Measurements from ENCODE around the gene SUSD6.
"Not testable (repeated sequence)": the region's sequence is repeated elsewhere in the genome, so short reads cannot be mapped to it uniquely, and the experiment has no call there.

Gene SUSD6

DNA sequence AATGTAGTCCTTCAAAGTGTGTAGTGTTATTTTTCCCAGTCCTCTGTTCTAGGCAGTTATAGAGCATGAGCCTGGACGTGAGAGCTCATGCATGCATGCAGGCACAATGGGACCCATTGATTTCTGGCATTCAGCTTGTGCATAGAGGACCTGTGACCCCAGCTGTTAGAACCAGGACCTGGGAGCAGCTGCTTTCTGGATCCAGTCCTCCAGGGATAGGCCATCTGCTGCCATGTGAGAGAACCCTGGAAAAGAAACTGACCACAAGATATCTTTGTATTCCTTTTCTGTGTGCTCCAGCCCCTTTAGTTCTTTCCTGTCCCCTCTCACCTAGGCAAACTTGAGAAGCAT, 76.9 kb downstream of the SUSD6 start:
- H3K4me3 Mint-ChIP-seq, result no peak overlapping the region
- peaks cover 61% of the 10 kb centered on the region for H3K4me1 Mint-ChIP-seq
- ATAC-seq, result no peak
- DNase-seq, result no peak
- no peaks in the 10 kb centered on the region for H3K27me3 Mint-ChIP-seq
- peaks cover 6% of the 10 kb centered on the region for H3K36me3 Mint-ChIP-seq (ENCODE audit: low read depth)
- no peaks in the 10 kb centered on the region for H3K9me3 Mint-ChIP-seq
- H3K27ac Mint-ChIP-seq, result no peak overlapping the region

DNA sequence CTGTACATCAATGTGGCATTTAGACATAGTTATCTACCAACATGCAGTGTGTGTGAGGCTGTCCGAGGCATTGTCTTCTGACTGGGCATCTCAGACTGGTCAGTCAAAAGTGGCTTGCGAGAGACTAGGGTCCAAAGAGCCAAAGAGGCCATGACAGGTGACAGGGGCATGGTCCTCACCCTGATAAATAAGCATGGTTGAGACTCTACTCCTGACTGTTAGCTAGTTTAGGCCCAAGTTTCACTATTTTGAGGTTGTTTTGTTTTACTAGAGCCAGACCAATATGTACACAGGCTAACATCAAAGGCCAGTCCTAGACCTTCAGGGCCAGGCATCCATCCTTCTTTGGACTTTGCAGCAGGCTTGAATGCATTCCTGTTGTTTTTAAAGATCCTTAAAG, 78.6 kb downstream of the SUSD6 start:
- Mint-ChIP-seq H3K36me3 (ENCODE audit: low read depth) (peaks cover 8% of the 10 kb centered on the region), H3K4me3 (no peak overlapping the region), H3K9me3 (no peaks in the 10 kb centered on the region), H3K4me1 (peaks cover 58% of the 10 kb centered on the region), H3K27me3 (no peaks in the 10 kb centered on the region), H3K27ac (no peak overlapping the region)
- DNase-seq (no peak), ATAC-seq (no peak)

DNA sequence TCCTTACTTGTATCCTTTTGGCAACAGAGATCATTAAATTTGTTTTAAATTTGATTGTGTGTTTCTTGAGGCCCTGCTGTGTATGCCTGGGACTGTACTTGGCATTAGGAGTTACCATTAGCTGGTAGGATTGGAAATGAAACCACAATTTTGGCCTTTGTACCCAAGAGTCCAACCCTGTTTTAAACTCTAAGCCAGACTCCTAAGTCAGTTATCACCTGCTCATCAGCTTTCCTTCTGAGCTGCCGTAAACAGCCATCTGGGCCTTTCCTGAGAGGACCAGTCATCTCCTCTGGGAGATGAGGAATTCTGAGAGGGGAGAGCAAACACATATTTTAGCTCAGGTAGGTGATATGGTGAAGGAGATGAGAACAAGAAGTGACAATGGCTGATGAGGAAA, 81.2 kb downstream of the SUSD6 start:
- peaks cover 59% of the 10 kb centered on the region for H3K4me1 Mint-ChIP-seq
- no peak overlapping the region for H3K4me3 Mint-ChIP-seq
- no peaks in the 10 kb centered on the region for H3K27me3 Mint-ChIP-seq
- DNase-seq (no peak), ATAC-seq (no peak)
- peaks cover 5% of the 10 kb centered on the region for H3K36me3 Mint-ChIP-seq (ENCODE audit: low read depth)
- H3K9me3 Mint-ChIP-seq, result no peaks in the 10 kb centered on the region
- H3K27ac Mint-ChIP-seq, result peak overlapping the region; percentile 29

DNA sequence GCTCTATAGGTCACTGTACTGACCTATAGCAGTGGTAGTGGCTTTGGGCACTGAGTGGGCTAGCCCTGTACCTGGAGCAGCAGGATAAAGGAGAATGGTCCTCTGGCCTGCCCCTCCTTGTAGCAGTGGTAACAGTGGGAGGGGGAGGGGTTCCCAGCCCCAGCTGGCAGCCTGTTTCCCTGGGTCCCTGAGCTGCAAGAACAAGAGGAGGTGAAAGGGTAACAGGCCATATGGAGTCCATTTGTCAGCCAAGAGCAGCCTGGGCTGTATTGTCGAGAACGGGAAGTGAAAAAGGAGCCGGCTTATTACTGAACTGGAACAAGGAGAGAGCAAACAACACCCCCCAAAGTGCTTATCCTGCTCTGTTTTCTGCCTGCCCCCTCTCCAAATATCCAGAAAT, 81.7 kb downstream of the SUSD6 start:
- H3K4me1 Mint-ChIP-seq, result peaks cover 57% of the 10 kb centered on the region
- H3K27ac Mint-ChIP-seq, result no peak overlapping the region
- DNase-seq (no peak), ATAC-seq (no peak)
- no peaks in the 10 kb centered on the region for H3K27me3 Mint-ChIP-seq
- H3K9me3 Mint-ChIP-seq, result no peaks in the 10 kb centered on the region
- peaks cover 5% of the 10 kb centered on the region for H3K36me3 Mint-ChIP-seq (ENCODE audit: low read depth)
- H3K4me3 Mint-ChIP-seq, result no peak overlapping the region

DNA sequence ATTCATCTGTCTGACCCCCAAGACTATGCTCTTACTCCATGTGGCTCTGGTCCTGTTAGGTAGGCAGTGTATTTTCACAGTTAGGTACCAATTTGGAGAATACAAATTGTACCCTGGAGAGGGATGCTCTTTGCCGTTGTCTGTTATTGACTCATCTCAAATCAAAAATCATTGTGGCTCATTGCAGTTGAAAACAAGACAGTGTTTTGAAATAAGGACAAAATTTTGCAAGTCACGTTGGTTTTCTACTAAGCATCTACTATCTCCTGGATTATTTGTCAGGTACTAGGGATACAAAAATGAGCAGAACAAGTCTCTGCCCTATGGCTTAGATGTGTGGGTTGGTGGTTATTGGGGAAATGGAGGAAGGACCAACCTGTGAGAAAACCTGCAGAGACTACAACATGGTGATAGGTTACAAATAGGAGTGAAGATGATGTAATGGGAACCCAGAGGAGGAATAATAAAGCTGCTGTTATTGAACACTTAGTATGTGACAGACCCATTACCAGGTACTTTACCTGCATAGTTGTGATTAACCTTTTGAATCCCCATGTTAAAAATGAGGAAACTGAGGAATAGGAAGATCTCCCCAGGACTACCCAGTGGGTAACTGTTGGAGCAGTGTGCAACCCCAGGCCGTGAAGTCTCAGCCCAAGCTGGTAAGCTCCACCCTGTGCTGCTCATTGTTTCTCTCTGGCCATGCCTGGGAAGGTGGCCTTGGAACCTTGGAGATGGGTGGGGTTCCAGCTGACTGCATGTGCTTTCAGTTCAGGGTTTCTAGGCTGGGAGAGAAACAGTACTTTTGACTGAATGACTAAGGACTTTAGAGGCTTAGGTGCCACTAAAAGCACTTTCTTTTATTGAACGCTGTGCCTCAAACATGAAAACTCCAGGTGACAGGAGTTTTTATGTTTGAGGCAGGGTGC, 82.7 kb downstream of the SUSD6 start:
- no peaks in the 10 kb centered on the region for H3K9me3 Mint-ChIP-seq
- no peak for ATAC-seq
- no peak overlapping the region for H3K4me3 Mint-ChIP-seq

DNA sequence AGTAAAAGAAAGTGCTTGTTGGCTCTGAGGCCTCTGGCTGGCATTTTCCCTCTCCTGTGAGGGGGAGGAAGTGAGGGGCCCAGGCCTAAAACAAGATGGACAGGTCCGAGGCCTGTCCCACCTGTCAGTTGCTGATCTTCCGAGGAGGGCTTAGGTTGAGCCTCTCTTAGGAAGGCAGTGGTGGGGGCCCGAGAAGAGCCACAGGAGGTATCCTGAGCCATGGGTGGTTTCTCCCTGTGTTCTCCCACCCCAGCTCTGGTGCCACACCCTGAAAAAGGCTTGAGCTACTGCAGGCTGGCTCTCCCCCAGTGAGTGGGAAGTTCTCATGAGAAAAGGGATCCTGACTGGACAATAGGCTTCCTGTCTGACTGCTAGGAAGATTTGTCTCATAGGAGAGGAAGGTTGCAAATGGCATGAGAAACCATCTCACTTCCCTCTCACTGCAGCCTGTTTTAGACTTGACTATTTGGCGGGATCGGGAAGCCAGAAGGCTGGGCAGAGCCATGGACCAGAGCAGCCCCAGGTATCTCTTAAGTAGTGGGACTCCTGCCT, 83.4 kb downstream of the SUSD6 start:
- H3K4me3 Mint-ChIP-seq, result no peak overlapping the region
- H3K36me3 Mint-ChIP-seq (ENCODE audit: low read depth), result peaks cover 2% of the 10 kb centered on the region
- H3K4me1 Mint-ChIP-seq, result peaks cover 72% of the 10 kb centered on the region
- DNase-seq, result no peak
- ATAC-seq, result no peak
- H3K27me3 Mint-ChIP-seq, result no peaks in the 10 kb centered on the region
- H3K9me3 Mint-ChIP-seq, result no peaks in the 10 kb centered on the region
- H3K27ac Mint-ChIP-seq, result peak overlapping the region; percentile 67

More for the DNA sequence above, 82.7 kb downstream of the SUSD6 start:
- H3K27ac Mint-ChIP-seq, result peak overlapping the region; percentile 44
- no peaks in the 10 kb centered on the region for H3K27me3 Mint-ChIP-seq
- H3K4me1 Mint-ChIP-seq, result peaks cover 65% of the 10 kb centered on the region
- no peak for DNase-seq
- H3K36me3 Mint-ChIP-seq (ENCODE audit: low read depth), result peaks cover 2% of the 10 kb centered on the region

DNA sequence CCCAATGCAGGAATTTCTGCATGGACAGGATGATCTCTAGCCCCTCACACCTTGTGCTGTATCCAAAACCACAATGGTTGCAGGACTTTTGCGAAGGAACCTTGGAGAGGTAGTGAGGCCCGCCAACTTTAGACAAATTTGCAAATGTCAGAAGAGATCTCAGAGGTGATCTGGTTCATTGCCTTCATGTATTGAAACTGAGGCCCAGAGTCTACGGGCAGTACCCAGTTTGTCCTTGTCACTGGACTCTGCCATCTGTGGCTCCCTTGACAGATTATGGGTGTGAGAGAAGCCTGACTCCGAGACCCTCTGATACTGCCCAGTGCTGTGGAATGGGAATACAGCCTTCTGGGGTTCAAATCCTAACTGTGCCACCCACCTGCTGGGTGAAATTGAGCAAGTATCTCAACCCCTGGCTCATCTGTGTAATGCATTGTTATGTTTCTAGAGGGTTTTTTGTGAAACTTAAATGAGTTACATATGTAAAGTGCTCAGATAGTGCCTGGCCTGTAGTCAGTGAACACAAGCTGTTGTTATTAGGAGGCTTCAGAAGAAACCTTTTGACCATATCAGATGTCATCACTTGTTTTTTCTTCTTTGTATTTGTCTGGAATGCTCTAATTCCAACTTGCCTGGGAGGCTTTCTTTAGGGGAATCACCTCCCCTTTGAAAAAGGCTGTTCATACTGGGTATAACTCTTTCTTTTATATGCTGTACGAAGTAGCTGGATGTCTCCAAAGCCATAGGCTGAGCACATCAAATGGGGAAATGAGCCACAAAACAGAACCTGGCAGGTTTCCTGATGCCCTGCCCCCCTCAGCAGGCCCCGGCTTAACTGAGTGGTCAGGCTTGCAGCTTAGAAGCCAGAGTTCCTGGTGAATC, 84.2 kb downstream of the SUSD6 start:
- no peak for DNase-seq
- no peak overlapping the region for H3K4me3 Mint-ChIP-seq
- no peaks in the 10 kb centered on the region for H3K27me3 Mint-ChIP-seq
- peaks cover 76% of the 10 kb centered on the region for H3K4me1 Mint-ChIP-seq
- peak overlapping the region; percentile 67 for H3K27ac Mint-ChIP-seq
- H3K9me3 Mint-ChIP-seq, result no peaks in the 10 kb centered on the region
- H3K36me3 Mint-ChIP-seq (ENCODE audit: low read depth), result peaks cover 2% of the 10 kb centered on the region
- ATAC-seq, result no peak

DNA sequence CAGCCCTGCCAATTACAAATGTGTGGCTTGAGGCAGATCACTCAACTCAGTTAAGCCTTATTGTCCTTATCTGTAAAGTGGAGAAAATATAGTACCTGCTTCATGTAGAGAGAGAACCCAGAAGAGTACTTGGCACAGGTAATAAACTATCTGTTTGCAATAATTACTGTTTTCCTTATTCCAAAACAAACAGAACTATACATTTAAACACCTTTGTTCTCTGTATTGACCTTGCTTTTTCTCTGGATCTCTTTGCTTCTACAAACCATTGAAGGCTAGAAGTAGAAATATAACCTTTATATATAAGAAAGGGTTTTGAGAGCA, 84.8 kb downstream of the SUSD6 start:
- DNase-seq, result no peak
- Mint-ChIP-seq H3K4me1 (peaks cover 82% of the 10 kb centered on the region), H3K27me3 (no peaks in the 10 kb centered on the region), H3K36me3 (ENCODE audit: low read depth) (peaks cover 2% of the 10 kb centered on the region), H3K9me3 (no peaks in the 10 kb centered on the region), H3K27ac (peak overlapping the region; percentile 67), H3K4me3 (no peak overlapping the region)
- ATAC-seq, result no peak

DNA sequence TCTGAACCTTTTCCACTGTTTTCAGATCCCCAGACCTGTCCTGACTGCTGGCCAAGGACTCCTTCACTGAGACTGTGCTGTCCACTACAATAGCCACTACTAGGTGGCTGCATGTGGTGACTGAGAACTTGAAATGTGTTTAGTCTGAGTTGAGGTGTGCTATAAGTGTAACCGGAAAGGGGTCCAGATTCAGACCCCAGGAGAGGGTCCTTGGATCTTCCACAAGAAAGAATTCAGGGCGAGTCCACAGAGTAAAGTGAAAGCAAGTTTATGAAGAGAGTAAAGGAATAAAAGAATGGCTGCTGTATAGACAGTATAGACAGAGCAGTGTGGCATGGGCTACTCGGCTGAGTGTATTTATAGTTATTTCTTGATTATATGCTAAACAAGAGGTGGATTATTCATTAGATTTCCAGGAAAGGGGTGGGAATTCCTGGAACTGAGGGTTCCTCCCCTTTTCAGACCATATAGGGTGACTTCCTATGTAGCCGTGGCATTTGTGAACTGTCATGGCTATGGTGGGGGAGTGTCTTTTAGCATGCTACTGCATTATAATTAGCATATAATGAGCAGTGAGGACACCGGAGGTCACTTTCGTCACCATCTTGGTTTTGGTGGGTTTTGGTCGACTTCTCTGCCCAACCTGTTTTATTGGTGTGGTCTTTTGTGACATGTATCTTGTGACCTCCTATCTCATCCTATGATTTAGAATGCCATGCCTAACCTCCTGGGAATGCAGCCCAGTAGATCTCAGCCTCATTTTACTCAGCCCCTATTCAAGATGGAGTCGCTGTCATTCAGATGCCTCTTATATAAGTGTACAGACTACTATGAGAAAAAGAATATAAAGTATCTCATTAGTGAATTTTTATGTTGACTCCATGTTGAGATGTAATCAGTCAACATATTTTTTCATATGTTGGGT, 85.5 kb downstream of the SUSD6 start:
- no peaks in the 10 kb centered on the region for H3K9me3 Mint-ChIP-seq
- peaks cover 2% of the 10 kb centered on the region for H3K36me3 Mint-ChIP-seq (ENCODE audit: low read depth)
- DNase-seq (no peak), ATAC-seq (peak; percentile 73)
- peaks cover 85% of the 10 kb centered on the region for H3K4me1 Mint-ChIP-seq
- H3K27me3 Mint-ChIP-seq, result no peaks in the 10 kb centered on the region
- peak overlapping the region; percentile 36 for H3K27ac Mint-ChIP-seq
- H3K4me3 Mint-ChIP-seq, result no peak overlapping the region

DNA sequence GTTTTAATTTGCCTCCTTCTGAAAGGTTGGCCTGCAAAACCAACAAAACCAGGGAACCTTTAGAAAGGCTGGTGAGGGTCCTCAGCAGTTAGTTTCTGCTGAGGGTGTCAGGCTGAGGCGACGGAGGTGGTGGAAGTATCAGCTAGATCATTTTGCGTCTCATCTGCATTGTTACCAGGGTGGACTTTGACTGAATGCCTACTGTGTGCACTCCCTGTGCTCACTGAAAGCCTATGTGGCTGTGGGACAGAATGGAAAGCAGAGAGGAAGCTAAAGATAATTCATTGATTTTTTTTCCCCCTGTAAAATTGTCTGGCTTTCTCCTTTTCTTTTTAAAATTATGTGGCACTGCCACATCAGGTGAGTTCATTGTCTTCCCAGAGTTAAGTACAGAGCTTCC, 87.2 kb downstream of the SUSD6 start:
- Mint-ChIP-seq H3K27ac (no peak overlapping the region), H3K27me3 (no peaks in the 10 kb centered on the region), H3K36me3 (ENCODE audit: low read depth) (peaks cover 3% of the 10 kb centered on the region), H3K9me3 (no peaks in the 10 kb centered on the region), H3K4me3 (no peak overlapping the region), H3K4me1 (peaks cover 88% of the 10 kb centered on the region)
- DNase-seq (no peak), ATAC-seq (no peak)

DNA sequence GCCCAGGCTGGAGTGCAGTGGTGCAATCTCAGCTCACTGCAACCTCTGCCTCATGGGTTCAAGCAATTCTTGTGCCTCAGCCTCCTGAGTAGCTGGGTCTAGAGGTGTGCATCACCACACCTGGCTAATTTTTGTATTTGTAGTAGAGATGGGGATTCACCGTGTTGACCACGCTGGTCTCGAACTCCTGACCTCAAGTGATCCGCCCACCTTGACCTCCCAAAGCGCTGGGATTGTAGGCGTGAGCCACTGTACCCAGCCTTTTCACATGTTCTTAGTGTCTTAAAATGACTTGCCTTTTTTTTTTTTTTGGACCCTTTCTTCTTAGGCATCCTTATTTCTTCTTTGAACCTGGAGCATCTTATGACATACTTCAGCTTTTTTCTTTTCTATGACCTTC, 87.8 kb downstream of the SUSD6 start:
- H3K9me3 Mint-ChIP-seq, result not testable (repeated sequence)

DNA sequence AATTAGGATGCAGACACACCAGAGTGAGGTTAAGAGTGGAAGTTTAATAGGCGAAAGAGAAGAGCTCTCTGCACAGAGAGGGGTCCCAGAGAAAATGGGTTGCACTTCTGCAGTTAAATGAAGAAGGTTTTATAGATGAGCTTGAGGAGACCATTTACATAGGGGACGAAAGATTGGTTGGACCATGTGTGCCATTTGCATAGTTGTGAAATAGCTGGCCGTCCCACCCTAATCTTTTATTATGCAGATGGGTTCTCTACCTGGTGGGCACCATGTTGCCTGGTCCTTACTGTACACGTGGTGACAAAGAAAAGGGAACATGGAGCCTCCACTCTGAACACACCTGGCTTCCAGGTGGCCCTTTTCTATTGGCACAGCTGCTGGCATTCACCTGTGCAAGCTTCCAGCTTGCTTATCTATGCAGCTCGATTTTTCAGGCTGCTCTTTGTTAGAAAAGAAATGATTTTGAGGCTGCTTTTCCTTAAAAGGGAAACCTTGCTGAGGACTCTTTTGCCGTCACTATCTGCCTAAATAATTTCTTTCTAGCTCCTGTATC, 88.4 kb downstream of the SUSD6 start:
- Mint-ChIP-seq H3K27me3 (no peaks in the 10 kb centered on the region), H3K36me3 (ENCODE audit: low read depth) (peaks cover 10% of the 10 kb centered on the region), H3K27ac (peak overlapping the region; percentile 15), H3K4me3 (no peak overlapping the region), H3K4me1 (peaks cover 82% of the 10 kb centered on the region), H3K9me3 (no peaks in the 10 kb centered on the region)
- ATAC-seq (no peak), DNase-seq (no peak)

More for the DNA sequence above, 87.8 kb downstream of the SUSD6 start:
- ATAC-seq, result peak; percentile 14
- H3K36me3 Mint-ChIP-seq (ENCODE audit: low read depth); H3K27me3 Mint-ChIP-seq; H3K4me3 Mint-ChIP-seq; DNase-seq: not testable (repeated sequence)
- peaks cover 86% of the 10 kb centered on the region for H3K4me1 Mint-ChIP-seq
- peak overlapping the region; percentile 15 for H3K27ac Mint-ChIP-seq

DNA sequence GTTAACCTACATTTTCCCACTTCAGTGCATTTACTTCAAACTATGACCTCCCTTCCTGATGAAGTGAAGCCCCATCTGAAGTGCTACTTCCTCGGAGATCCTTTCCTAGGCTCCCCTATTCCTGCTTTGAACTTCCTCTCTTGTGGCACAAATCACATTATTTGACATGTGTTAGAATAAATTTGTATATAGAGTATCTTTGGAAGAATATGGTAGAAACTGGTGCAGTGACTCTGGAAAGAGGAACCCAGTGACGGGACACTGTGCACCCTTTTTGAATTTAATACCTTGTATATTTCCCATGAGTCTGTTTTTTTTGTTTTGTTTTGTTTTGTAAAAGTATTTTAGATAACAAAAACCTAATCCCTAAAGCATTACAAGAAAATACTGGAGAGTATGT, 89.2 kb downstream of the SUSD6 start:
- ATAC-seq (no peak), DNase-seq (no peak)
- no peaks in the 10 kb centered on the region for H3K27me3 Mint-ChIP-seq
- H3K9me3 Mint-ChIP-seq, result no peaks in the 10 kb centered on the region
- peaks cover 10% of the 10 kb centered on the region for H3K36me3 Mint-ChIP-seq (ENCODE audit: low read depth)
- H3K27ac Mint-ChIP-seq, result no peak overlapping the region
- no peak overlapping the region for H3K4me3 Mint-ChIP-seq
- peaks cover 77% of the 10 kb centered on the region for H3K4me1 Mint-ChIP-seq

DNA sequence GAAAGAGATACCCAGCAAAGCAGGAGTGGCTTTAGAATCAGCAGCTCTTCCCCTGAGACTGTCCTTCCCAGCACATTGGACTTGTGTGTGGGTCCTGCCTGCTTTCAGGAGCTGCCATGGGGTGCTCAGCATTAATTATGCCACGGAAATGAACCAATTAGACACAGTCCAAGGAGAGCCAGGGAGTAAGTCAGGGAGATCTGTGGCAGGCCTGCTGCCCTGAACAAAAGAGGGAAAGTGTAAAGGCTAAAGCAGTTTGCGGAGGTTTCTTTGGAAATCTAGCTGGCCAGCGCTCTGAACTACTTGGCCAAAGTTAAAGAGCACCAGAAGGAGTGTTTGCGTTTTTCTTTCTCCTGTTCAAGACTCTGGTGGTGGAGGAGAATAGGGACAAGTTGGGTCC, 89.9 kb downstream of the SUSD6 start:
- Mint-ChIP-seq H3K27ac (peak overlapping the region; percentile 21), H3K4me1 (peaks cover 73% of the 10 kb centered on the region), H3K36me3 (ENCODE audit: low read depth) (peaks cover 10% of the 10 kb centered on the region)

More for the DNA sequence above, 89.9 kb downstream of the SUSD6 start:
- Mint-ChIP-seq H3K27me3 (no peaks in the 10 kb centered on the region), H3K9me3 (no peaks in the 10 kb centered on the region), H3K4me3 (no peak overlapping the region)
- ATAC-seq, result no peak
- no peak for DNase-seq

Measured in activated naive CD8-positive, alpha-beta T cell treated with anti-CD3 and anti-CD28 coated beads, Interleukin-2, amount 50 U/mL, for 24 hours (primary cell).